HG02763 (cell line): ENCODE results near the gene BLOC1S5.

Experiments used
- ATAC-seq: cut with Tn5 transposase; IDR thresholded peaks from one replicate; pipeline ENCODE4 v1.9.1; 2021; ENCODE audit warnings: mild to moderate bottlenecking, moderate library complexity; ENCODE audit not compliant: unreplicated experiment

Gene BLOC1S5, protein sequence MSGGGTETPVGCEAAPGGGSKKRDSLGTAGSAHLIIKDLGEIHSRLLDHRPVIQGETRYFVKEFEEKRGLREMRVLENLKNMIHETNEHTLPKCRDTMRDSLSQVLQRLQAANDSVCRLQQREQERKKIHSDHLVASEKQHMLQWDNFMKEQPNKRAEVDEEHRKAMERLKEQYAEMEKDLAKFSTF

GRCh38 chr6:8063761-8064637 lies at the start of gene BLOC1S5:
TSS of gene BLOC1S5 (minus strand) at chr6:8064389. CDS start at chr6:8064376, 13 bp downstream.
- peak; percentile 91 for ATAC-seq

DNA sequence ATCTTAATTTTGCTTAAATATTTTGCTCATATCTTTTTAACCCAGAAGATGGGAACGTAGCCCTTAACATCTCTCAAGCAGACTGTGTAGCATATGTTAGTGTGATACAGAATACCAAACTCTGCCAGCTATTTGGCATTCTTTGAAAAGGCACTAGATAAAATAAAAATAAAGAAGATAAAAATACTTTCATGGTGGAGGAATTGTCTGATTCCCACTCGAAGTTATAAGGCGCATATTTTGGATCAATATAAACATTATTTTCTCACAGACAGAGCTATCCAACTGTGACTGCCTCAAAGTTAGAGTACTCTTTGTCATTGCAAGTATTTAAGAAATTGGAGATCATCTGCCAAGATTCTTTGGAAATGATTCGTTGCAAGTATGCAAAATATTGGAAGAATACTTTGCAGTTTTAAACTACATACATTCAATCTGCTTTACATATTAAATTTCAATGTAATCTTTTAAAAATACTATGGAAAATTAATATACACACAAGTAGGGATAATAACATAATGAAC lies 49.0 kb upstream of the BLOC1S5 start:
- ATAC-seq: no peak

GRCh38 chr6:8110725-8111124 lies 46.5 kb upstream of the BLOC1S5 start:
- ATAC-seq: no peak

DNA sequence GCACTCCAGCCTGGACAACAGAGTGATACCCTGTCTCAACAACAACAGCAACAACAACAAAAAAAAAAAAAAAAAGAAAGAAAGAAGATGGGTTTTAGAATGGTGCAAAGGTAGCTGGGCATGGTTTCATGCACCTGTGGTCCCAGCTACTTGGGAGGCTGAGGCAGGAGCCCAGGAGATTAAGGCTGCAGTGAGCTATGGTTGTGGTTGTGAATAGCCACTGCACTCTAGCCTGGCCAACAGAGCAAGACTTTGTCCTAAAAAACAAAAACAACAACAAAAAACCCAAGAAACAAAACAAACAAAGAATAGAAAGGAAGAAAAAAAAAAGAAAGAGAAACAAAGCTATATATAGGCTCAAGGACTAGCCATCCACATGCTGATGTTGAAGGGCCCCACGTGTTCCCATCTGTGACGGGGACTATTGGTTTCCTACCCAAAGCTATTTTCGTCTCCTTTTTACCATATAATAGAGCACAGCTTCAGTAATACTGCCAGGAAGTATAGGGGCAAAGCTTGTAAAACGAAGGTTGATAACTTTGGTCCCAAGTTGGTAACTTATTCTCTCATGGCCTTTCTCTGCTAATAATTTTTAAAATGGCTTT lies 46.0 kb upstream of the BLOC1S5 start:
- ATAC-seq: peak; percentile 76

DNA sequence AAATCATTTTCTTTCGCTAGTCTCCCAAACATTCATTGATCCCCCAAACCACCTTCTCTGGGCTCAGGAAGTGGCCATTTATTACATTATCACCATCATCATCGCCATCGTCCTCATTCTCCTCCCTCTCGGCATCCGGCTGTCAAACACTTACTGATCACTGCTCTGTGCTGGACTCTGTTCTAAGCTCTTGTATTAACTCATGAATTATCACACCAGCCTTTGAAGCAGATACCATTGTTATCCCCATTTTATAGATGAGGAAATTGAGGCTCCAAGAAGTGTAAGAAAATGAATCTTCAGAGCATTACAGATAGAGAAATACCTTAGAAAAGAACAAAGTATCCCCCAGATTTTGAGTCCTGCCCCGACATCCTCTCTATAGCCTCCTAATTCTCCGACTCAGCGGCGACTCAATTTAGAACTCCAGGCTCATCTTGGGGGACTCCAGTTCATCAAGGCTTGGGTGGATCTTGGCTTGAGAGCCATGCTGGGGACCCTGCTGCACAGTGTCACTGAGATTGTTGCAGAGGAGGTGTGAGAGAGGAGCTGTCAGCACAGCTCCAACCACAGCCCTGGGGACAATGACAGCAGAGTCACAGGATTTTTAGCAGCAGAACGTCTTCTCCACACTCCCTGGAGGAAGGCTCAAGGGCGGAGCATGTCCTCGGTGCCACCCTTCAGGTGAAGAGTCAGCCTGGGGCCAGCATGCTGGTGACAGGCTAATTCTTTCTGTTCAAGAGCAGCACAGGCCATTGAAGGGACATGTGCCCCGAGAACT lies 44.8 kb upstream of the BLOC1S5 start:
- no peak for ATAC-seq

- ATAC-seq: no peak
Measured at GRCh38 chr6:8108031-8108660, 44.0 kb upstream of the BLOC1S5 start.

DNA sequence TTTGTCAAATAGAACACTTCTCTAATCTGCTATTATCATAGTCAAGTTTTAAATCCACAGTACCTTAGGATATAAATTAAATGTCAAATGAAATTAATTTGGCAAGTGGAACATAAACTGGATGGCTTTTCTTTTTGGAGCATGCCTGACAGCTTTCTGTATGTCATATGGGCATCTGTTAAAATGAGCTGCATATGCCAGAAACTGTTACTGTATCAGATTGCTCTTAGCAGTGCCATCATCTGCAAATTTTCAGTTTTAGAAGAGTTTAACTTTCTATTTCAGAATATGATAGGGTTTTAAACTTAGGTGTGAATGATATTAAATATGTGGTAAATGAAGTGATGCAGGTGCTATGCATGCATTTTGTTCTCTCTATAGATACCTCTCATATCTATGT lies 41.6 kb upstream of the BLOC1S5 start:
- ATAC-seq: no peak

DNA sequence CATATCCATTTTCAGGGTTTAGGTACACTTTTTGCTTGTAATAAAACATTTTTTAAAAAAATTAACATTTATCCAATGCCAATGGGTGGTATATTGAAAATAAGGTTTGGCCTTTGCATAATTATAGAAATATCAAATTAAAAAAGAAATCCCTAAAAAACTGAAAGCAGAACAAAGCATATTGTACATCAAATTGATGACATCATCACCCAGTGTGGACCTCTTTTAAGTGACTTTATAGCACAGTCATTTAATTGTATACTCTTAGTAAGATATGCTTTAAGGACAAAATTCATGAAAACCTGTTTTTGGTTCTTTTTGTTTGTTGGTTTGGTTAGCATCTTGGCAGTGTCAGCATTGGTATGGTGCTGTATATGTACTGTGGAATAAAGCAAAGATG lies 39.5 kb upstream of the BLOC1S5 start:
- ATAC-seq: no peak

GRCh38 chr6:8102122-8102958 lies 38.2 kb upstream of the BLOC1S5 start, which contains the start of gene EEF1E1:
TSS of gene EEF1E1 (minus strand) at chr6:8102548. CDS start at chr6:8102521, 27 bp downstream.
- peak; percentile 100 for ATAC-seq

- ATAC-seq: no peak
Measured at GRCh38 chr6:8100159-8100854, 36.1 kb upstream of the BLOC1S5 start.

DNA sequence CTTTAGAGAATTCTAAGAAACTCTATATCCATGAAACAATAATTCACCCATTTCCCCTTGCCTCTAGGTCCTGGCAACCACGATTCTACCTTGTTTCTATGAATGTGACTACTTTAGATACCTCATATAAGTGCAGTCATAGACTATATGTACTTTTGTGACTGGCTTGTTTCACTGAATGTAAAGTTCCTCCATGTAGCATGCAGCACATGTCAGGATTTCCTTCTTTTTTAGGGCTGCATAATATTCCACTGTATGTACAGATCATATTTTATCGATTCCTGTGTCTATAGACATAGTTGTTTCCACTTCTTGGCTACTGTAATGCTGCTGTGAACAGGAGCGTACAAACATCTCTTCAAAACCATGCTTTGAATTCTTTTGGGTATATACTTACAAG lies 26.5 kb upstream of the BLOC1S5 start:
- no peak for ATAC-seq

DNA sequence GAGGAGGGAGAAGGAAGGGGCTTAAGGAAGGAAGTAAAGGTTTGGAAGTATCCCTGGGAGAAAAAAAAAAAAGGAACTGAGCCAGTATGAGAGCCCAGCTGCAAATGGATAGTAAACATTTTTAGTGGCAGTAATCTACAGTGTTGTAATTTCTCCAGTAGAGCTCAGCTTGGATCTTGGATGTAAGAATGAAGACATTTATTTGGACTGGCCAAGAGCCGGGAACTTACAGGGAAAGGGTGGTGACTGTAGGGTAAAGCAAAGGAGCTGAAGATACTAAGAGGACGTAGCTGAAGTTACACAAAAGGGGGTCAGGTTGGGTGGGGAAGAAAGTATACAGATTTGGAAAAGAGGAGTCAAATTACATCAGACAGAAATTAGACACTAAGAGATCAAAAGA lies 24.7 kb upstream of the BLOC1S5 start:
- no peak for ATAC-seq

DNA sequence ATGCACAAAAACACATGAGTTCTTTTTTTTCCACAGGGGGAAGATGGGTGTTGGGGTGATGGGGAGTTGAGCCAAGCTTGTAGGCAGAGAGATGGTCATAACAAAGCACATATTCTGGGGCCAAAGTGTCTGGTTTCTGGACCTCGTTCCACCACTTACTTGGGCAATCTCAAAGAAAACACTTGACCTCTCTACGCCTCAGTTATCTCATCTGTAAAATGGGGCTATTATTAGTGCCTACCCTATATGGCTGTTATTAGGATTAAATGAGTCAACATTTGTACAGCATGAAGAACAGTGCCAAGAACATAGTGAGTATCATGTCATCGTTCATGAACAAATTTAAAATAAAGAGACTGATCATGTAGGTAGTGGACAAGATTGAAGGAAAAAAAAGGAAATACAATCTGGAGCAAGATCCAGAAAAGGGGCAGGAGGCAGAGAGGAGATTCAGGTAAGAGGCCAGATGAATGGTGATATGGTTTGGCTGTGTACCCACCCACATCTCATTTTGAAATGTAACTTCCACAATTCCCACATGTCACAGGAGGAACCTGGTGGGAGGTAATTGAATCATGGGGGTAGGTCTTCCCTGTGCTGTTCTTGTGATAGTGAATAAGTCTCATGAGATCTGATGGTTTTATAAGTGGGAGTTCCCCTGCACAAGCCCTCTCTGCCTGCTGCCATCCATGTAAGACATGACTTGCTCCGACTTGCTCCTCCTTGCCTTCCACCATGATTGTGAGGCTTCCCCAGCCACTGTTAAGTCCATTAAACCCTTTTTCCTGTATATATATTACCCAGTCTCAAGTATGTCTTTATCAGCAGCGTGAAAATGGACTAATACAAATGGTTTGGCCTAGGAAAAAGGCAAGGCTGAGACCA lies 23.9 kb upstream of the BLOC1S5 start:
- ATAC-seq: no peak

- ATAC-seq: no peak
Measured at GRCh38 chr6:8086755-8087306, 22.6 kb upstream of the BLOC1S5 start.

DNA sequence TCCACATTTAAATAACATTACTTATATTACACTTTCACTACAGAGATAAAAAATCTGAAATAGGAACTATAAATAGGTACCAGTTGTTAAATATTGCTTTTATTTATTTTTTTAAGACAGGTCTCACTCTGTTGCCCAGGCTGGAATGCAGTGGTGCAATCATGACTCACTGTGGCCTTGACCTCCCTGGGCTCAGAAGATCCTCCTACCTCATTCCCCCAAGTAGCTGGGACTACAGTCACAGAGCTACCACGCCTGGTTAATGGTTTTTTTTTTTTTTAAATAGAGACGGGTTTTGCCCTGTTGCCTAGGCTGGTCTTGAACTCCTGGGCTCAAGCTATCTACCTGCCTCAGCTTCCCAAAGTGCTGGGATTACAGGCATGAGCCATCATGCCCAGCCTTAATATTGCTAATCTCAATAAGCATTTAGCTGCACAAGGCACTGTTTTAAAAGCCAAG lies 20.9 kb upstream of the BLOC1S5 start:
- ATAC-seq: no peak

DNA sequence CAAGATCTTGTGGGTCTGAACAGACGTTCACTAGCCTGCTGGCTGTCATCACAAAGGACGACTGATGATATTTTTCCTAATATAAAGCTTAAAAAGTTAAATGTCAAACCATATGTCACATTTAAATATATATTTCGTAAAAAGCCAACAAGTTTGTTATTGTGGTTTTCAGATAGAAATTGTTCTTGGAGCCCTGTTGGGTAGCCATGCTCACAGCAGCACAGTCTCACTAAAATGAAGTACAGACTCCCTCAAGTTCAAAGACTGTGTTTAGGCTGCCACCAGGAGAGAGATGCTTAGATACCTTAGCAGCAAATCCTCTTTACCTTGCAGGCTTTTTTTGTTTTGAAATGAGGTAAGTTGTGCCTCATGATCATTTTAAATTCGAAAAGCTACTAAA lies 20.4 kb upstream of the BLOC1S5 start:
- ATAC-seq: no peak
